DOHH2 (cell line): ENCODE measurements around the gene LDLR.
"Not testable (repeated sequence)": the region's sequence is repeated elsewhere in the genome, so short reads cannot be mapped to it uniquely, and the experiment has no call there.

ENCODE experiments used
- H3F3A ChIP-seq: fragments of 200-600 bp; sonication (generic), shearing (Covaris generic); 2 replicates; pipeline ENCODE4 v1.6.0; 2016; ENCODE audit warnings: antibody characterized with exemption, mild to moderate bottlenecking; ENCODE audit not compliant: control insufficient read depth, insufficient read depth
- H3K27ac ChIP-seq: fragments of 200-600 bp; sonication (generic); 2 replicates; pipeline ENCODE4 v1.5.1; 2014; ENCODE audit warnings: low read depth, mild to moderate bottlenecking, low read length, moderate library complexity
- H3K27me3 ChIP-seq: fragments of 200-600 bp; sonication (generic); 2 replicates; pipeline ENCODE4 v1.6.1; 2014; ENCODE audit warnings: mild to moderate bottlenecking, low read length, mixed read lengths; ENCODE audit not compliant: control insufficient read depth
- H3K36me3 ChIP-seq: fragments of 200-600 bp; sonication (generic); 2 replicates; pipeline ENCODE4 v1.6.1; 2014; ENCODE audit warnings: mild to moderate bottlenecking, low read length, moderate library complexity, mixed read lengths; ENCODE audit not compliant: control insufficient read depth
- H3K4me1 ChIP-seq: fragments of 200-600 bp; sonication (generic); 2 replicates; pipeline ENCODE4 v1.6.1; 2014; ENCODE audit warnings: mild to moderate bottlenecking, low read length, mixed read lengths; ENCODE audit not compliant: control insufficient read depth
- H3K4me2 ChIP-seq: fragments of 200-600 bp; sonication (generic); 2 replicates; pipeline ENCODE4 v1.6.0; 2014; ENCODE audit warnings: mild to moderate bottlenecking, low read length, moderate library complexity
- H3K4me3 ChIP-seq: fragments of 200-600 bp; sonication (generic); 2 replicates; pipeline ENCODE4 v1.5.1; 2014; ENCODE audit warnings: mild to moderate bottlenecking, low read length, mixed read lengths
- H3K79me2 ChIP-seq: fragments of 200-600 bp; sonication (generic); 2 replicates; pipeline ENCODE4 v1.6.1; 2014; ENCODE audit warnings: mild to moderate bottlenecking, low read length, mixed read lengths; ENCODE audit not compliant: control insufficient read depth
- H3K9me2 ChIP-seq: fragments of 200-600 bp; sonication (generic); replicated peaks from 2 replicates; pipeline ENCODE4 v1.6.1; 2014; ENCODE audit warnings: mild to moderate bottlenecking, low read length, mixed read lengths; ENCODE audit not compliant: control insufficient read depth
- H3K9me3 ChIP-seq: fragments of 200-600 bp; sonication (generic); 2 replicates; pipeline ENCODE4 v1.6.1; 2014; ENCODE audit warnings: antibody characterized with exemption, low read length, mixed read lengths; ENCODE audit not compliant: control insufficient read depth, insufficient read depth
- H4K20me1 ChIP-seq: fragments of 200-600 bp; sonication (generic); 2 replicates; pipeline ENCODE4 v1.6.0; 2014; ENCODE audit warnings: low read depth, mild to moderate bottlenecking, antibody characterized with exemption, low read length, moderate library complexity; ENCODE audit not compliant: control insufficient read depth, insufficient read depth
- EZH2phosphoT487 ChIP-seq: fragments of 200-600 bp; sonication (generic); IDR thresholded peaks from 2 replicates; pipeline ENCODE4 v1.6.1; 2017; ENCODE audit warnings: borderline replicate concordance, mild to moderate bottlenecking, antibody characterized with exemption, low read length, moderate library complexity, mixed read lengths
- TF ChIP-seq, protein P1 (sequence below): fragments of 200-600 bp; sonication (generic); IDR thresholded peaks from one replicate; pipeline ENCODE4 v1.5.1; 2014; ENCODE audit warnings: antibody characterized with exemption, mild to moderate bottlenecking, low read depth, low read length; ENCODE audit not compliant: poor library complexity, severe bottlenecking

The LDLR gene

DNA sequence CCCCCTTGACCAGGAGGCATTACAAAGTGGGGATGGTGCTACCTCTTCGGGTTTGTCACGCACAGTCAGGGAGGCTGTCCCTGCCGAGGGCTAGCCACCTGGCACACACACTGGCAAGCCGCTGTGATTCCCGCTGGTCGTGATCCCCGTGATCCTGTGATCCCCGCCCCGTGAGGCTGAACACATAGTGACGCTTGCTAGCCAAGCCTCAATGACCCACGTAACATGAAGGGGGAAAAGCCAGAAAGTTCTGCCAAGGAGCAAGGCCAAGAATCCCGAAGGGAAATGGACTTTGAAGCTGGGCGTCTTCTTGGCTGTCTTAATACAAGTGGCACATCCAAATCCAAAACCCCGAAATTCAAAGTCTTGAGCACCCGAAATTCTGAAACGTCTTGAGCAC lies 13.7 kb downstream of the LDLR start:
- Histone ChIP-seq H3K9me3 (no peaks in the 10 kb centered on the region), H3K36me3 (peaks cover 75% of the 10 kb centered on the region), H3K9me2 (no peaks in the 10 kb centered on the region), H3K4me2 (no peak overlapping the region), H3K79me2 (peaks cover 48% of the 10 kb centered on the region), H3K27ac (no peak overlapping the region), H3F3A (peaks cover 4% of the 10 kb centered on the region; the same call in 1 of the 2 replicates), H3K27me3 (no peaks in the 10 kb centered on the region), H3K4me1 (no peaks in the 10 kb centered on the region), H4K20me1 (peaks cover 15% of the 10 kb centered on the region), H3K4me3 (no peak overlapping the region)
- TF ChIP-seq, protein P1, sequence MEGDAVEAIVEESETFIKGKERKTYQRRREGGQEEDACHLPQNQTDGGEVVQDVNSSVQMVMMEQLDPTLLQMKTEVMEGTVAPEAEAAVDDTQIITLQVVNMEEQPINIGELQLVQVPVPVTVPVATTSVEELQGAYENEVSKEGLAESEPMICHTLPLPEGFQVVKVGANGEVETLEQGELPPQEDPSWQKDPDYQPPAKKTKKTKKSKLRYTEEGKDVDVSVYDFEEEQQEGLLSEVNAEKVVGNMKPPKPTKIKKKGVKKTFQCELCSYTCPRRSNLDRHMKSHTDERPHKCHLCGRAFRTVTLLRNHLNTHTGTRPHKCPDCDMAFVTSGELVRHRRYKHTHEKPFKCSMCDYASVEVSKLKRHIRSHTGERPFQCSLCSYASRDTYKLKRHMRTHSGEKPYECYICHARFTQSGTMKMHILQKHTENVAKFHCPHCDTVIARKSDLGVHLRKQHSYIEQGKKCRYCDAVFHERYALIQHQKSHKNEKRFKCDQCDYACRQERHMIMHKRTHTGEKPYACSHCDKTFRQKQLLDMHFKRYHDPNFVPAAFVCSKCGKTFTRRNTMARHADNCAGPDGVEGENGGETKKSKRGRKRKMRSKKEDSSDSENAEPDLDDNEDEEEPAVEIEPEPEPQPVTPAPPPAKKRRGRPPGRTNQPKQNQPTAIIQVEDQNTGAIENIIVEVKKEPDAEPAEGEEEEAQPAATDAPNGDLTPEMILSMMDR = no peak
- TF ChIP-seq EZH2phosphoT487 = no peak

DNA sequence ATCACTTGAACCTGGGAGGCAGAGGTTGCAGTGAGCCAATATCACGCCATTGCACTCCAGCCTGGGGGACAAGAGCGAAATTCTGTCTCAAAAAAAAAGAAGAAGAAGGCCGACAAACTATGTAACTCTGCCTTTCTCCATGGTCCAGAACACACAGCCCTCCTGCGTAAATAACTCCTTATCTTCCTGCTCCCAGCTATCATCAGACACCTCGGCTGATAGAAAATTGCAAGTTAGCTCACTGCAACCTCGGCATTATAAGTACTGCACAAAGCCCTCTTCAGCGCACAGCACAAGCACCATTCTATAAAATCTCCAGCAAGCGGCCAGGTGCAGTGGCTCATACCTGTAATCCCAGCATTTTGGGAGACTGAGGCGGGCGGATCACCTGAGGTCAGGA lies 14.4 kb downstream of the LDLR start:
- not testable (repeated sequence) for H3K4me2 ChIP-seq, H3K9me2 ChIP-seq, H3K4me1 ChIP-seq, H3F3A ChIP-seq, H3K27me3 ChIP-seq, H3K9me3 ChIP-seq, H3K4me3 ChIP-seq, H3K27ac ChIP-seq
- Histone ChIP-seq H3K36me3 (peaks cover 81% of the 10 kb centered on the region), H3K79me2 (peaks cover 41% of the 10 kb centered on the region), H4K20me1 (peaks cover 15% of the 10 kb centered on the region)

DNA sequence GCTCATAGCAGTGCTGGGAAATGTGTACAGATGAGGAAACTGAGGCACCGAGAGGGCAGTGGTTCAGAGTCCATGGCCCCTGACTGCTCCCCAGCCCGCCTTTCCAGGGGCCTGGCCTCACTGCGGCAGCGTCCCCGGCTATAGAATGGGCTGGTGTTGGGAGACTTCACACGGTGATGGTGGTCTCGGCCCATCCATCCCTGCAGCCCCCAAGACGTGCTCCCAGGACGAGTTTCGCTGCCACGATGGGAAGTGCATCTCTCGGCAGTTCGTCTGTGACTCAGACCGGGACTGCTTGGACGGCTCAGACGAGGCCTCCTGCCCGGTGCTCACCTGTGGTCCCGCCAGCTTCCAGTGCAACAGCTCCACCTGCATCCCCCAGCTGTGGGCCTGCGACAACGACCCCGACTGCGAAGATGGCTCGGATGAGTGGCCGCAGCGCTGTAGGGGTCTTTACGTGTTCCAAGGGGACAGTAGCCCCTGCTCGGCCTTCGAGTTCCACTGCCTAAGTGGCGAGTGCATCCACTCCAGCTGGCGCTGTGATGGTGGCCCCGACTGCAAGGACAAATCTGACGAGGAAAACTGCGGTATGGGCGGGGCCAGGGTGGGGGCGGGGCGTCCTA lies 15.9 kb downstream of the LDLR start:
- no peak overlapping the region for H3K4me2 ChIP-seq
- no peaks in the 10 kb centered on the region for H3K27me3 ChIP-seq
- no peak overlapping the region for H3K27ac ChIP-seq
- no peak for TF ChIP-seq EZH2phosphoT487
- TF ChIP-seq, protein P1 = no peak
- no peaks in the 10 kb centered on the region for H3K9me2 ChIP-seq
- peaks cover 10% of the 10 kb centered on the region for H4K20me1 ChIP-seq
- H3K36me3 ChIP-seq = peaks cover 81% of the 10 kb centered on the region
- no peaks in the 10 kb centered on the region for H3F3A ChIP-seq
- H3K4me1 ChIP-seq = no peaks in the 10 kb centered on the region
- H3K79me2 ChIP-seq = peaks cover 26% of the 10 kb centered on the region
- no peaks in the 10 kb centered on the region for H3K9me3 ChIP-seq
- no peak overlapping the region for H3K4me3 ChIP-seq

DNA sequence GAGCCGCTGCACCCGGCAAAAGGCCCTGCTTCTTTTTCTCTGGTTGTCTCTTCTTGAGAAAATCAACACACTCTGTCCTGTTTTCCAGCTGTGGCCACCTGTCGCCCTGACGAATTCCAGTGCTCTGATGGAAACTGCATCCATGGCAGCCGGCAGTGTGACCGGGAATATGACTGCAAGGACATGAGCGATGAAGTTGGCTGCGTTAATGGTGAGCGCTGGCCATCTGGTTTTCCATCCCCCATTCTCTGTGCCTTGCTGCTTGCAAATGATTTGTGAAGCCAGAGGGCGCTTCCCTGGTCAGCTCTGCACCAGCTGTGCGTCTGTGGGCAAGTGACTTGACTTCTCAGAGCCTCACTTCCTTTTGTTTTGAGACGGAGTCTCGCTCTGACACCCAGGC lies 17.2 kb downstream of the LDLR start:
- Histone ChIP-seq H3K4me2 (no peak overlapping the region), H3K4me1 (no peaks in the 10 kb centered on the region), H3K9me2 (no peaks in the 10 kb centered on the region), H4K20me1 (peaks cover 7% of the 10 kb centered on the region; the same call in 1 of the 2 replicates), H3K9me3 (no peaks in the 10 kb centered on the region), H3K27me3 (no peaks in the 10 kb centered on the region), H3K36me3 (peaks cover 83% of the 10 kb centered on the region), H3K79me2 (peaks cover 17% of the 10 kb centered on the region), H3K4me3 (no peak overlapping the region), H3F3A (no peaks in the 10 kb centered on the region), H3K27ac (no peak overlapping the region)
- TF ChIP-seq, protein P1 = no peak
- TF ChIP-seq EZH2phosphoT487 = no peak
